T-helper 1 cell treated with Interleukin-12 subunit alpha and Interleukin-12 subunit beta and Interleukin-4 antibody, amounts not matched to agents 30 ng/mL and 1 ng/mL, for 36 hours (primary cell): Measurements from ENCODE around the gene CCDC7. TPM values are rescaled to one million over a fixed set of nuclear protein-coding genes. Genes with fewer than 3 reads are reported as not detected.
"Not testable (repeated sequence)": the region's sequence is repeated elsewhere in the genome, so short reads cannot be mapped to it uniquely, and the experiment has no call there.

Experiments used
- intact Hi-C: fragments of 100-400 bp; cut with micrococcal nuclease; formaldehyde crosslinking; loops from one replicate; pipeline ENCODE4 v1.15.1; 2024
- total RNA-seq: library from RNA; stranded (reverse); gene quantifications from 2 replicates; pipeline ENCODE4 v1.2.3, GENCODE V29; 2022

Gene CCDC7
- 12.9 and 13.6 TPM in 2 replicates for total RNA-seq

DNA sequence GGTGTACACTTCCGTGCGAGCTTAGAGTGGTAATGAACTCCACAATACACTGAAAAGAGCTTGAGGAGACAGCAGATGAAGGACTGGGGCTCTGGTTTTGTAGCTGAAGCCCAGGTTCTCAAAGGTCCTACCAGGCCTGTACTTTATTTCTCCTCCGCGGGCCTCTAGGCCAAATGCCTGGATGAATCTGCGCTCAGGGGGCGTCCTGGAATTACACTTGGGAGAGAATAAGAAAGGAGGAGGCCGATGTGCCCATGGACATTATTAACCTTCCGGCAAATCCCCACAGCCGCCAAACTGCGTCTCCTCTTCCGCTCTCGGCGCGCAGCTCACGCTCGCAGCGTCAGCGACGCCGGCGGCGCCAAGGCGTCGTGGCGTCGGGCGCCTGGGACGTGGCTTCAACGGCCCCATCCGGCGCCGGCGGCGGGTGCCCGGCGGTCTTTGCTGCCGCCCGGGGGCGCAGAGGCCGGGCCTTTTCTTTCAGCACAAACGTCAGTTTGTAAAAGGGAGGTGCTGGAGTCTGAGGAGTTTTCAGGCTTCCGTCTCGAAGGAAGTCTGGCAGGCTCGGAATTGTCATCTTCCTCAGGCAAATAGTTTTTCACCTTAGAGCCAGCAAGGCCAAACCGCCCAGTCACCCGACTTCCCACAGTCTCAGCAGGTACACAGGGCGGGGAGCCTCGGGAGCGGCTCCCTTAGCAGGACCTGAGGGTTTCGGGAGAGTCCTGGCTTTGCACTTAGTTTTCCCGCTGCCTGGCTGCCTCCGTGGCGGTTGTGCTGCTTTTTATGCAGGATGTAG lies at the start of gene CCDC7:
Gene CCDC7, plus strand, starts transcription at position 401 of the 796 bp plus-strand sequence. CDS start 5,503 bp downstream, outside the sequence.
- intact Hi-C loops: loop anchor here (1.0 to 10.0 kb wide), 12 partner anchors 13 to 1741 kb away; partner anchors contain the start of genes ARHGAP12, EPC1, ITGB1 and KIF5B

- intact Hi-C loops: not testable (repeated sequence)
Measured at GRCh38 chr10:32397163-32397562, 48.8 kb upstream of the CCDC7 start.

GRCh38 chr10:32399720-32400119 lies 46.2 kb upstream of the CCDC7 start:
- intact Hi-C loops: not testable (repeated sequence)

GRCh38 chr10:32400961-32401360 lies 45.0 kb upstream of the CCDC7 start:
- intact Hi-C loops: no loop called here

DNA sequence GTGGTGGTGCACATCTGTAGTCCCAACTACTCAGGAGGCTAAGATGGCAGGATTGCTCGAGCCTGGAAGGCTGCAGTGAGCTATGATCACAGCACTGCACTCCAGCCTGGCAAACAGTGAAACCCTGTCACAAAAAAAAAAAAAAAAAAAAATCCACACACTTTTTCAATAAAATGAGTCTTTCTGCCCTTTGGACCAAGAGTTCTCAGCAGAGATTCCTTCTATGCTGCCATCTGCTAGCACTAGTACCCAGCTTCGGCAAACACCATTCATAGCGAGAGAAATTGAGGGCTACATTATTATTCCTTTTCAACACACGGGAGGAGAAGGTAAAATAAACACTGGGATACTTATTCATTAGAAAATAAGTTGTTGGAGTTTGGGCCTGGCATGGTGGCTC lies 43.4 kb upstream of the CCDC7 start:
- intact Hi-C loops: no loop called here

DNA sequence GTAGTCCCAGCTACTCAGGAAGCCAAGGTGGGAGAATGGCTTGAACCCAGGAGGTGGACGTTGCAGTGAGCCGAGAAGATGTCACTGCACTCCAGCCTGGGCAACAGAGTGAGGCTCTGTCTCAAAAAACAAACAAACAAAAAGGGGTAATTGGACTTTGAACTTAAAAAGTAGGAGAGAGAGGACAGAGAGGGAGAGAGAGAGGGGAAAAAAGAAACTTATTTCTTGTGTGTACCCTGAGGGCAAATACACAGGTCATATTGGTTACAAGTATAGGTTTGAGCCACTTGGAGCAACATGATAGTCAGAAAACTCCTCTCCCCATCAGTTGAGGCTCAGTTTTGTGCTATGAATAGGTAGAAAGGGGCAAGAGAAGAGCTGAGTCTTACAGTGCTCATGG lies 42.8 kb upstream of the CCDC7 start:
- intact Hi-C loops: no loop called here

DNA sequence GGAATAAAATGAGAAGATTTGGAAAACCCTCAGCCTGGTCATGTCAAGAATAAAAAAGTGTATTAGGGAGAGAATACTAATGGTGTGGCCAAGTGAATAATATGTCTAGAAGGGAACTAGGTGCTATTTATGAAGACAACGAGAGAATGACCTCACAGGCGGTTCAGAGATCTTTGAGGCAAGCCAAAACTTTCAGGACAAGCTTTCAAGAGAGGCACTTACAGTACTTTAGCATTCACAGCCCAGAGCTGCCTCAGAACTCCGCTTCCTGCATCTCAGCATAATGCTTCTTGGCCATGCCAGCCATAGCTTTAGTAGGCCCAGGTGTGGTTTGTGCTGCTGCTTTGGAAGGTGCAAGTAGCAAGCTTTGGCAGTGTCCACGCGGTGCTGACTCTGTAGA lies 37.2 kb upstream of the CCDC7 start:
- intact Hi-C loops: no loop called here

- intact Hi-C loops: no loop called here
Measured at GRCh38 chr10:32409741-32410140, 36.2 kb upstream of the CCDC7 start.

GRCh38 chr10:32410569-32410968 lies 35.4 kb upstream of the CCDC7 start:
- intact Hi-C loops: no loop called here

GRCh38 chr10:32411797-32412498 lies 34.0 kb upstream of the CCDC7 start:
- intact Hi-C loops: loop anchor here (2.0 kb wide), 1 partner anchor 33 kb away; no protein-coding TSS in a partner anchor

GRCh38 chr10:32412499-32412853 lies 33.5 kb upstream of the CCDC7 start:
- intact Hi-C loops: loop anchor here (2.0 kb wide), 1 partner anchor 34 kb away; no protein-coding TSS in a partner anchor

DNA sequence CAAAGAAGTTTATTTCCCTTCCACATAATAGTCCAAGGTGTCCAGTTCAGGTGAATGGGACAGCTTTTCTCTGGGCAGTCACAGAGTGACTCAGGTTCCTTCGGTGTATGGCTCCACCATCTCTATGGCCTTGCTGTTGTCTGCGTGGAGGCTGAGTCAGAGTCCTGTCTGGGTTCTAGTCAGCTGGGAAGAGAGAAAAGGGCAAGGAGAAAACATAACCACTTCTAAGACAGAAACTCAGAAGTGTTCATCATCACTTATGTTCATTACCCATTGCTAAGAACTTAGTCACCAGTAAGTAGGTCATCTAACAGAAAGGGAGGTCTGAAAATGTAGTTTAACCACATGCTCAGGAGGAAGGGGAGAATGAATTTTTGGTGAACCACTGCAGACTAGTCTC lies 32.4 kb upstream of the CCDC7 start:
- intact Hi-C loops: loop anchor here (2.0 kb wide), 1 partner anchor 35 kb away; no protein-coding TSS in a partner anchor

GRCh38 chr10:32415361-32415760 lies 30.6 kb upstream of the CCDC7 start:
- intact Hi-C loops: no loop called here

DNA sequence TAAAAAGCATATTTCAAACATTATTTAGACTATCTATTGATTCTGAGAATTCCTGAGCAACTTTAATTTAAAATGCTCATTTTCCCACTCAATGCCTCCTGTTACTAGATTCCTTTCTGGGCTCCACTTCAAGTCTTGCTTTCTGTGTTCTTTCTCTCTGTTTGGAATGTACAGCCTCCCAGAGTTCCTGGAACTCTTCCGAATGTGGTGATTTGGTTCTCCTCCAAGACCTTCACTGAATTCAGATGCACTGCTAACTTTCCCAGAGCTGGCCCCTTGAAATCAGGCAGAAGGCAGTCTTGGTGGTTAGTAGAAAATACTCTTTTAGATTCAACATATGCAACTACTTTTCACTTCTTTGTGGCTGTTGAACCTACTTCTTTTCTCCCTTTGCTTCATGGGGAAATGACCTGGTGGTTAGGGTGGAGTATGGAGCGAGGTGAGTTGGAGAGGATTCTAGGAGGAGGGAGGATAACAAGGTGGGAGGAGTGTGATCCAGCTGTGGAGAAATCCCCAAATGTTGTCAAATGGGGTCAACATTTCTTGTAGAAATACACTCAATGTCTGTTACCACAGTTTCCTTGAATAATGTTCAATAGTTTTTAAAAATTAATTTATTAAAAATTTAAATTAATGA lies 27.9 kb upstream of the CCDC7 start:
- intact Hi-C loops: no loop called here

- intact Hi-C loops: no loop called here
Measured at GRCh38 chr10:32418572-32418971, 27.4 kb upstream of the CCDC7 start.

DNA sequence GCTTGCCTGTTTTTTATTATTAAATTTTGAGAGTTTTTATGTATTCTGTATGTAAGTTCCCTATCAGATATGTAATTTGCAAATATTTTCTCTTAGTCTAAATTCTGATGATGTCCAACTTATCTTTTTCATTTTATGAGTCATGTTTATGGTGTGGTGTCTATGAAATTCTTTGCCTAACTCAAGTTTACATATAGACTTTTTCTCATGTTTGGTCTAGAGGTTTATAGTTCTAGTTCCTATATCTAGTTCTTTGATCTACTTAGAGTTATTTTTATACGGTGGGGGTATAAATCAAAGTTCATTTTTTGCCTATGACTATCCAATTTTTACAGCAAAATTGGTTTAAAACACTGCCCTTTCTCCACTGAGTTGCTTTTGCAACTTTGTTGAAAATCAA lies 26.3 kb upstream of the CCDC7 start:
- intact Hi-C loops: no loop called here

GRCh38 chr10:32426186-32426585 lies 19.8 kb upstream of the CCDC7 start:
- intact Hi-C loops: no loop called here

- intact Hi-C loops: no loop called here
Measured at GRCh38 chr10:32433542-32433941, 12.4 kb upstream of the CCDC7 start.

GRCh38 chr10:32436215-32436614 lies 9.7 kb upstream of the CCDC7 start:
- intact Hi-C loops: no loop called here

- intact Hi-C loops: no loop called here
Measured at GRCh38 chr10:32437334-32437733, 8.6 kb upstream of the CCDC7 start.

- intact Hi-C loops: loop anchor here (5.0 to 10.0 kb wide), 3 partner anchors 253 to 1740 kb away; no protein-coding TSS in a partner anchor
Measured at GRCh38 chr10:32445036-32445435, 904 bp upstream of the CCDC7 start.
